HT-29 (cell line): Measurements from ENCODE around the gene IL17REL. TPM values are rescaled to one million over a fixed set of nuclear protein-coding genes. Genes with fewer than 3 reads are reported as not detected.

Source experiments
- DNase-seq: peaks from one replicate; pipeline ENCODE4 v3.0.0-alpha.2; 2015; ENCODE audit warnings: low spot score
- total RNA-seq: library from RNA; depleted of rRNA; stranded (reverse); fragments of >200 nt; shearing (Covaris generic); gene quantifications from 2 replicates; pipeline ENCODE4 v1.2.3, GENCODE V29; 2014

IL17REL gene
- total RNA-seq, 1 experiment from 2014 or later = 0.03 TPM

GRCh38 chr22:50046481-50047245 lies 34.1 kb upstream of the IL17REL start:
- DNase-seq = no peak

- DNase-seq = no peak
Observed at GRCh38 chr22:50046019-50046415, 33.5 kb upstream of the IL17REL start.

DNA sequence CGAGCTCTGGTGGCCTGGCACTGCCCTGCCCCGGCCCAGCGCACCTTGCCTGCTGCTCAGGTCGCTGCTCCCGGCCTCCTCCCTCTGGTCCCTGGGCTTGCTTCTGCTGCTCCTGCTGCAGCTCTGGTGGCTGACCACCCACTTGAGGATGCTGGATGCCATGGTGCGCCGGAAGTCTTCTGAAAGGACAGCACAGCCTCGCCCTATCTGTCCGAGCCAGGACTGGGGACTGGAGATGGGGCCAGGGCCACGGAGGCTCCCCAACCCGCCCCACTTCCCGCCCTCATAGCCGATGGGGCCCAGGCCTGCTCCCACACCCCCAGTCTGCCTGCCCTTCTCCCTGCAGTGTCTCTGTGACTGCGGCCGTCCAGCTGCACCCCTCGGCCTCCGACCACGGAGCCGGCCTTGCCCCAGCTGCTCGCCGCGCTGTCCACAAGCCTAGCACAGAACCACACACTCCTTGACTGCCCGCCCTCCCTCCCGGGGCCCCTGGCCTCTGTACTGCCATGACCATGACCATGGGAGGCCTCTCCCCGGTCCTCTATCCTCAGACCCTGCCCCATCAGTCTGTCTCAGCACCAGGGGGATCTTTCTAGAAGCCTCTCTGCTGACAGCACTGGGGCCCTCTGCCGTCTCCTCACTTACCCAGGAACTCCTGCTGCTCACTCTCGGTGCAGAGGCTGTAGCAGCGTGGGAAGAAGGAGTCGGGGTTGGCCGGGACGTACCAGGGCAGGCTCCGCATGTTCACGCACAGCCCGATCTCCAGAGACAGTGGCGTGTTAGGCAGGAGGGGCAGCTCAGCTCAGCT lies 32.9 kb upstream of the IL17REL start:
- no peak for DNase-seq

DNA sequence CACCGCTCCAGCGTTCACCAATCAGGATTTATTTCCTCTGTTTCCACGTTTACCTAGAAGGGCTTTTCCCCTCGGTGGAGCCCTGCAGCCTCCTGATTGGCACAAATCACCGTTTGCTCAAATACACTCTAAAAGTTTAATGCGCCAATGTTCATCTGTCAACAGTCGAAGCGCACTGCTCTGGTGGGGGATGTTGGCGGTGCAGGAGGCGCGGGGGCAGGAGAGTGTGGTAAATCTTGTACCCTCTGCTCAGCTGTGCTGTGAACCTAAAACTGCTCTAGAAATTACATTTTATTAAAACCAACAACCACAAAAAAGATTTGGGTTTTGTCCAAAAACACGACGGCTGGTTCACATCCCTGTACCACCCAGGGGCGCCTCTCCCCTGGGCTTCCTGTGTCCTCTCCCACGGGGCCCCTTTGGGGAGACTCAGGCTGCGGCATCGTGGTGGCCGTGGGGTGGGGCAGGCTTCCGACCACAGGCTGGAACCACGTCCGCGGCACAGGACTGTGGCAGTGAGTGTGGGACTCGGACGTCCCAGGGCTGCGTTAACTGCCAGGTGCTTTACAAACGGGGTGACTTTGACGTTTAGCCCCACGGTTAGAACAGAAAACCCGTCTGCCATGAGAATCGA lies 32.0 kb upstream of the IL17REL start:
- no peak for DNase-seq

- no peak for DNase-seq
Observed at GRCh38 chr22:50041361-50042065, 28.9 kb upstream of the IL17REL start.

GRCh38 chr22:50040717-50041116 lies 28.2 kb upstream of the IL17REL start:
- DNase-seq = no peak

DNA sequence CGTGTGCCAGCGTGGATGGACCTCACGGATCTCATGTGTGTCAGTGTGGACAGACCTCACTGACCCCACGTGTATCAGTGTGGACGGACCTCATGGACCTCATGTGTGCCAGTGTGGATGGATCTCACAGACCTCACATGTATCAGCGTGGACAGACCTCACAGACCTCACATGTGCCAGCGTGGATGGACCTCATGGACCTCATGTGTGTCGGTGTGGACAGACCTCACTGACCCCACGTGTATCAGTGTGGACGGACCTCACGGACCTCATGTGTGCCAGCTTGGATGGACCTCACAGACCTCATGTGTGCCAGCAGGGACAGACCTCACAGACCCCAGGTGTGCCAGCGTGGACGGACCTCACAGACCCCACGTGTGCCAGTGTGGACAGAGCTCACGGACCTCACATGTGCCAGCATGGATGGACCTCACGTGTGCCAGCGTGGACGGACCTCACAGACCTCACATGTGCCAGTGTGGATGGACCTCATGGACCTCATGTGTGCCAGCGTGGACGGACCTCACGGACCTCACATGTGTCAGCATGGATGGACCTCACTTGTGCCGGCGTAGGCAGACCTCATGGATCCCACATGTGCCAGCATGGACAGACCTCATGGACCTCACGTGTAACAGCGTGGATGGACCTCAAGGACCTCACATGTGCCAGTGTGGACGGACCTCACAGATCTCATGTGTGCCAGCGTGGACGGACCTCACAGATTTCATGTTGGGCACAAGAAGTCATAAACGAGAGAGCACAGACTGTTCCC lies 27.3 kb upstream of the IL17REL start:
- no peak for DNase-seq

DNA sequence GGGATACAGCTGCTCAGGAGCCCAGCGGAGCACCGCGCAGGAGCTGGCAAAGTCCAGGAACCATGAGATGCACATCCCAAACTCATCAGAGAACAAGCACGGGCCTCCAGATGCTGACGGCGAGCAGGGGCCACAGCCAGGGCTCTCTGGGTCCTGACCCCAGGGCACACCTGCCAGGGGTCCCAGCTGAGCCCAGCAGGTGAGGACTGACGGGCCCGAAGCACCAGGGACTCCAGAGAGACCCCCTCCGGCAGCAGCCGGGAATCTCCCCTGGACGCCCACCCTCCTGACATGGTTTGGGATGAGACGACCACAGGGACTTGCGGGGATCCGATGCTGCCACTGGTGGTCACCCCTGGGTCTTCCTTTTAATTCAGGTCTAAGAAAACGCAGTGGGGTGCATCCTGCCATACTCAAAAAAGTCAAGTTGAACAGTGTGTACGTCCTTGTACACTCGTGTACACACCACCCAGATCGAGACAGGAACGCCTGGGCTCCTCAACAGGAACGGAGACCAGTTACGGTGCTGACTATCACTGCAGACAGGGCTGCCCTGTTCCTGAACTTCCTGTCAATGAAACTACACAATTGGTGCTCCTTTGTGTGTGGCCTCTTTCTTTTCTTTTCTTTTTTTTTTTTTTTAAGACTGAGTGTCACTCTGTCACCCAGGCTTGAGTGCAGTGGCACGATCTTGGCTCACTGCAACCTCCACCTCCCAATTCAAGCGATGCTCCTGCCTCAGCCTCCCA lies 23.6 kb upstream of the IL17REL start:
- no peak for DNase-seq

- DNase-seq = no peak
Observed at GRCh38 chr22:50035131-50035881, 22.7 kb upstream of the IL17REL start.

DNA sequence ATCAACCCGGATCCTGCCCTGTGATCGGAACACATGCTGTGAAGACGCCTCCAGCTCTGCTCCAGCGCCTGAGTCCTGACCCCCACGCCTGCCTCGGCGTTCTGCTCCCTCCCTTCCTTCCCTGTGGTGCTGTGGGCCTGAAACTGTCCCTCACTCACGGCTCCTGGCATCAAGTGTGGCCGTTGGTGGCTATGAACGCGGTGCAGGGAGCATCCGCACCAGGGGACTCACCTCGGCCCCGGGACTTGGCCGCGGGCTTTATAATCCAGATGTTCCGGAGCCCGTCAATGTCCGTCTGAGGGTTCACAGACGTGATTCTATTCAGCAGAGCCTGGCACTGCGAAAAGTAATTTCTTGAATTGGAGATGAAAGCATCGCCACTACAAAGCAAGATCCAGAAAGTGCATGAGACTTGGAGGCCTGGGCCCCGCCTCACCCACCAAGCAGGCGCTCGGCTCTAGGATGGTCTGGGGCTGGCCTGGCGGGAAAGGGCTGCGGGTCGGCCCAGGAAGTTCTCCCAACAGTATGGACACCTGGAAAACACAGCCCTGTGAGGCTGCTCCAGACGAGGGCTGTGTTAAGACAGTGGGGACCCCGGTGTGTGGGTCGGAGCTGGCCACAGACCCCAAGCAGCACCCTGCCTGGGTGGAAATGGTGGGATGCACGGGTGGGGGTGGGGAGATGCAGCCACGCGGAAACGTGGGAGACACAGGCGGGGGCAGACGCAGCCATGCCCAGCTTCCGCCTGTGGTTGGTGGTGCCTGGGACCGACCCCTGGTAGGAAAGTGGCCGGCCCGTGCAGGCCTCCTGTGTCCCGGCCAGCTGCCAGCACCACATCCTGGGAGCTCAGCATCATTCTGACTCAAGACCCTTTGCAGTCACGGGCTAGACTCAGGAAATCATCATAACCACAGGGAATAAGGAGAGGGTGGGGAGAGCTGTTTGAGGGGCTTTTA lies 21.8 kb upstream of the IL17REL start:
- no peak for DNase-seq

DNA sequence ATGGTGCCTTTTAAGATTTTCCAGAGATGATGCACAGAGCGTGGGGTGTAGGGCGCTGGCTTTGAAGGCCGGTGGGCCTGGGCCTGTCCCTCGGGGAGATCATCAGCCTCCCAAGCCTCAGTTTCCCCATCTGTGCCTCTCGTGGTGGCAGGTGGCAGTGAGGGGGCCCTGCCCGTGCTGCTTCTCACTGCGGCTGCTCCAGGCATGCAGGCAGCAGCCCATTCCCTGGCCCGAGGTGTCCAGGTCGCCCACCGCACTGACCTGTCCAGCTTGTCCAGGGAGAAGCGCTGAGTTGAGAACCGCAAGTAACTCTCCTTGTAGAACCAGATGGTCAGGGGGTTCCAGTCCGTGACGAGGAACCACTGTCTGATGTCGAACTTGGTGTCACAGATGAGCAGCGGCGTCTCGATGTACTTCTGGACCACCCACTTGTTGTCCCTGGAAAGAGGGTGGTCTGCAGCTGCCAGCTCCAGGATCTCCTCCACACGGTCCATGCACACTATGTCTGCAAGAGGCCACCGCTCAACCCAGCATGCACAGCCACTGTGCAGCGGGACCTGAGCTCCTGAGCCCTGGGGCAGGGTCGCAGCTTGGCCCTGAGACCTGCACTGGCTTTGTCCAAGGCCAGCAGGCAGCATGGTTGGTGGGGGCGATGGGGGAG lies 20.5 kb upstream of the IL17REL start:
- no peak for DNase-seq

GRCh38 chr22:50032109-50032871 lies 19.7 kb upstream of the IL17REL start:
- no peak for DNase-seq

- no peak for DNase-seq
Observed at GRCh38 chr22:50031189-50032091, 18.9 kb upstream of the IL17REL start.

DNA sequence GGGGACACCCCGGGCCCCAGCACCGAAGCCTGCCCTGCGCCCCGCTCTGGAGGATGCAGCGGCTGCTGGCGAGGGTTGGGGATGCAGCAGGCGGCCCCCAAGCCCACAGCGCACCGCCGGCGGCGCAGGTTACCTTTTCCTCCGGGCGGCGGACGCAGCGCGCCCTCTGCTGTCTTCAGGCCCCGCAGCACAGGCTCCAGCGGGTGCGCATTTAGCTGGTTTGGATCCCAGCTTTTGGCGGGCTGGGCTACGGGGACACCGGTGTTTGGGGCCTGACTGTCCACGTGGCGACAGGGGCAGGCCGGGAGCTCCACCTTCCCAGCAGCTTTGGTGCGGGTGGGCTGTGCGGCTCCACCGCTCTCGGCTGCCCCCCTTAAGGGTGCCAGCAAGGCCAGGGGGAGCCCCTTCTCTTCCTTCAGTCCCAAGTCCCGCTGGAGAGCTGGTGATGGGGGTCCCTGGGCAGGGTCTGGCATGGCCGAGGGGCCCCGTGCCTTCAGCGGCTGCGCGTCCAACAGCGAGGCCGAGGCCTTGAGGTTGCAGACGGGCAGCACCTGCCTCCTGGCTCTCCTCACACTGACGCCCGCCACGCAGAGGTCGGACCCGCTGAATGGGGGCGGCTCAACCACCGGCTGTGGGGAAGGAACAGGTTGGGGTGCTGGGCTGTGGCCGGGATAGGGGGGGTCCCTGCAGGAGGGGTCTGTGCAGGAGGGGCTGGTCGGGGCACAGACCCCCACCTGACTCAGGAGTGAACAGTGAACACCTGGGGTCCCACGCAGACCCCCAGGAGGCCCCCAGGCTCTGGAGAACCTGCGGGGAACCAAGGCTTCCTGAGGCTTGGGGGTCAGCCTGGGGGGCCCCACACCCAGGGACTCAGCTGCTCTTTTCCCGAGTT lies 18.0 kb upstream of the IL17REL start:
- DNase-seq = peak; percentile 81
